Measurements from ENCODE around the gene LAMP2. TPM values are rescaled to one million over a fixed set of nuclear protein-coding genes. Genes with fewer than 3 reads are reported as not detected.
"Not testable (repeated sequence)": the region's sequence is repeated elsewhere in the genome, so short reads cannot be mapped to it uniquely, and the experiment has no call there.

Gene LAMP2
- total RNA-seq, 1 donor from 2014 or later = 59.6 TPM

GRCh38 chrX:120475447-120475846 lies 6.4 kb upstream of the LAMP2 start:
- not testable (repeated sequence) for DNase-seq (ENCODE audit: low read depth); H3K4me3 ChIP-seq (ENCODE audit: low read depth, low read length)
- peak; percentile 43 for TF ChIP-seq CTCF (conservative IDR thresholded peaks at IDR 0.05; ENCODE audit: low read depth, low read length)

GRCh38 chrX:120474085-120474484 lies 5.0 kb upstream of the LAMP2 start:
- DNase-seq (ENCODE audit: low read depth) = no peak
- no peak overlapping the region for H3K4me3 ChIP-seq (ENCODE audit: low read depth, low read length)
- no peak for TF ChIP-seq CTCF (conservative IDR thresholded peaks at IDR 0.05; ENCODE audit: low read depth, low read length)

- H3K4me3 ChIP-seq (ENCODE audit: low read depth, low read length); DNase-seq (ENCODE audit: low read depth): not testable (repeated sequence)
Observed at GRCh38 chrX:120469657-120470056, 561 bp upstream of the LAMP2 start.

GRCh38 chrX:120468479-120468824 lies 644 bp downstream of the LAMP2 start:
- H3K4me3 ChIP-seq (ENCODE audit: low read depth, low read length) = peak overlapping the region; percentile 79
- TF ChIP-seq CTCF (conservative IDR thresholded peaks at IDR 0.05; ENCODE audit: low read depth, low read length) = no peak
- no peak for DNase-seq (ENCODE audit: low read depth)

- DNase-seq (ENCODE audit: low read depth) = no peak
- no peak for TF ChIP-seq CTCF (conservative IDR thresholded peaks at IDR 0.05; ENCODE audit: low read depth, low read length)
- peak overlapping the region; percentile 79 for H3K4me3 ChIP-seq (ENCODE audit: low read depth, low read length)
Observed at GRCh38 chrX:120468071-120468470, 1.0 kb downstream of the LAMP2 start.

- no peak for DNase-seq (ENCODE audit: low read depth)
- no peak overlapping the region for H3K4me3 ChIP-seq (ENCODE audit: low read depth, low read length)
- no peak for TF ChIP-seq CTCF (conservative IDR thresholded peaks at IDR 0.05; ENCODE audit: low read depth, low read length)
Observed at GRCh38 chrX:120464411-120464810, 4.7 kb downstream of the LAMP2 start.

GRCh38 chrX:120463241-120463640 lies 5.9 kb downstream of the LAMP2 start:
- DNase-seq (ENCODE audit: low read depth) = no peak
- H3K4me3 ChIP-seq (ENCODE audit: low read depth, low read length) = no peak overlapping the region
- TF ChIP-seq CTCF (conservative IDR thresholded peaks at IDR 0.05; ENCODE audit: low read depth, low read length) = no peak

- TF ChIP-seq CTCF (conservative IDR thresholded peaks at IDR 0.05; ENCODE audit: low read depth, low read length) = no peak
- no peak for DNase-seq (ENCODE audit: low read depth)
- H3K4me3 ChIP-seq (ENCODE audit: low read depth, low read length) = no peak overlapping the region
Observed at GRCh38 chrX:120462370-120462769, 6.7 kb downstream of the LAMP2 start.
